GM21367 (cell line): ENCODE data around the gene OCRL.

Source experiments
- ATAC-seq: cut with Tn5 transposase; IDR thresholded peaks from one replicate; pipeline ENCODE4 v1.9.1; 2021; ENCODE audit not compliant: unreplicated experiment

The OCRL gene

DNA sequence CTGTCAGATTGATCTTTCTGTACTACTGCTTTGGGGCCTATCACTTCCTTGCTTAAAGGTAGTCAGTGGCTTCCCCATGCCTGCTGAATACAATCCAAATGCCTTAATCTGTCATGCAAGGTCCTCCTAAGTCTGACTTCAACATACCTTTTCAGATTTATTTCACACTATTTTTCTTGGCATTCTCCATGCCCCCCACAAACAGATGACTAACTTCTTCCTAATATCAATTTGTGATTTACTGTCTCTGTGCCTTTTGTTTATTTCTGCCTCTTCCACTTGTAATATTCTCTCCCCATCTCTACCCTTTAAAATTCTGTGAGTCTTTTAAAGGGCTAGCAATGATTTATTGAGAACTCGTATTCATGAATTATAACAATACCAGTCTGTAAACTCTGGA lies 41.8 kb downstream of the OCRL start:
- no peak for ATAC-seq

DNA sequence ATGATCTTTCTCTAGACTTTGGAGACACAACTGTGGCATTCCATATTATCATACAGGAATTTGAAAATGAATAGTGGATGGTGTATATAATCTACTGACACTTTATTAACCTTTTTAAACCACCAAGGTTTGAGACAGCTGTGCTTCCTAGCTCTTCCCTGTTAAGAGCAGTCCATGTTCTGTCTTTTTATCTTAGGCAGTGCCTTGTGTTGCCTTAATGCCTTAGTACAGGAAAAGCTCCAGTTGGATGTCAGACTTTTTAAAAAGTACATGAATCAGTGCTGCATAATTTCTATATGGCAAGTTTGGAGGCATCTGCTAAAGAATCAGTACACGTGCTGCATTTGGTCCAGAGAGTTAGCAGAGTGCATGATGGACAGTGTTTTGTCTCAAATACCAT lies 45.1 kb downstream of the OCRL start:
- no peak for ATAC-seq

DNA sequence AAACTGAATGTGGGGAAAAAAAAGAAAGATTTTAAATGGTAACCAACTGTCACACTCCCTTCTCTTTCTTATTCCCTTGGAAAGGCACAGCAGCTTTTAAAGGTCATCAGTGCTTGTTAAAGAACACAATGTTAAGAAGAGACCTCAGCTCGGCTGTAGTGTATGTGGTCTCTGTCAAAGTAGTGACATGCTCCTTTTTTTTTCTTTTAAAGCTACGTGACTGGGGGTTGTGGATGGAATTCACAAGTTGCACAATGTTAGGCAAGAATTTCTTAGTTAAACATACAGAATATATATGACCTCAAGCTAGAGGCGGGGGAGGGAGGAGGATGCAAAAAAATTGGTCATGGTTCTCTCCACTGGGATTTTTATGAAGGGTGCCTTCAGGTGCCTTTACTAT lies 45.6 kb downstream of the OCRL start:
- ATAC-seq: no peak

DNA sequence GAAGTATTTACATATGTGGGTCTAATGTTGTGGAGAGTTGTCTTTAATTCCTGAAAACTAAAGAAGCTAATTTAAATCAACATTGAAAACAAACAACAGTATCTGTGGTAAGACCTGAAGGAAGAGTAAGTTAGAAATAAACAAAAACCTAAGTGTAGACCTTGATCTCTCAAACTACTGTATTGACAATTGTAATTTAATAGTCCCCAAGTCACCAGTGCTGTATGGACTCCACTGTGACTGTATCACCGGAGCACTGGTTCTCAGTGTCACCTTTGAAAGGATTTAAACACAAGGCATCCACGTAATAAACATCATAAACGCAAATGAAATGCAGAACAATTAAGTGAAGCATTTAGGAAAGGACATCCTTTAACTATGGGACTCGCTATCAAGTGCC lies 46.4 kb downstream of the OCRL start:
- ATAC-seq: no peak

DNA sequence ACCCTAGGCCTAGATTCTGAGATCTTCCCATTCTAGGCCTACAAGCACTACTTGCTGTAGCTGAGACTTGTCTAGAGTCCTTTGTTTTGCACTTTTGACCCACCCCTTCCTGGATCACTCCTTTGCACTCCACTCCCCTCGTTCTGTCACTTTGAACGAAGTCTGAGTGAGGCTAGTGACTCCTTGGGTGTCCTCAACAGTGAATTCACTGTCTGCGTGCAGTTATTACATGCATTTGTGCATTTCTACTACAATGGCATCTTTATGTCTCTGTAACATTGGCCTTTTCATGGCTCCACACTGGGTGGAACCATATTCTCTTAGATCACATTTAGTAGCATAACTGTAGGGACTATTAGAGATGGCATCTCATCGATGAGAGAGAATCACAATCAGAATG lies 50.5 kb downstream of the OCRL start:
- no peak for ATAC-seq

DNA sequence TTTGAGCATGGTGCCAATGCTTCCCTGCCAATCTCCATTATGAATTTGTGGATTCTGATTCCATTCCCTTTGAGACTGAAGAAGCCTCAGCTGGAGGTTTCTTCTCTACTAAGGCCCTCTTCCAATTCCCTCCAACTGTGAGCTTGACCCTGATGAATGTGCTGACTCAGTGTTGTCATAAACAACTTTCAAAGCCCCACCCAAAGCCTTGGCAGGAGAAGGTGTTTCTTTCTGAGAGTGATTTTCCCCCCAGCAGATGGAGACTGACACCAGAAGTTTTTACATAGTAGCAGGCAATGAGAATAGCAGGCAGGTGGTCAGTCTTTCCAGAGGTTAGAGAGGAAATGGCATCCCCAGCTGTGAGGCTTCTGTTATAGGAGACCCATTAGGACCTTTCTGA lies 53.1 kb downstream of the OCRL start:
- ATAC-seq: no peak

DNA sequence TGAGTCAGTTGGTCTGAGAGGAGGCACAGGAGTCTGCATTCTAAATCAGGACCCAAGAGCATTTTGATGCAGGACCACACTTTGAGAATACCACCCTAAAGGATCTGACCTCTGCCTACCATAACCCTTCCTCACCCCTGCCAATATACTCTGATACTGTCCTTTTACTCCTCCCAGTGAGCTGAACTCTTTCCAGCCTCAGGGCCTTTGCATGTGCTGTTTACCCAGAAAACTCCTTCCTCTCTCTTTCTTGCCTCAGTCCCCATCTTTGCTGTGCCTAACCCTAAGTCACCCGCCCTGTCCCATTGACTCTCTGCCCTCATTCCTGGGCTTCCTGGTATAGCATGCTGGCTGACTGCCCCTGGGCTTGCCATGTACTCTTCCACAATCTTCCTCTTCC lies 54.7 kb downstream of the OCRL start:
- ATAC-seq: no peak

DNA sequence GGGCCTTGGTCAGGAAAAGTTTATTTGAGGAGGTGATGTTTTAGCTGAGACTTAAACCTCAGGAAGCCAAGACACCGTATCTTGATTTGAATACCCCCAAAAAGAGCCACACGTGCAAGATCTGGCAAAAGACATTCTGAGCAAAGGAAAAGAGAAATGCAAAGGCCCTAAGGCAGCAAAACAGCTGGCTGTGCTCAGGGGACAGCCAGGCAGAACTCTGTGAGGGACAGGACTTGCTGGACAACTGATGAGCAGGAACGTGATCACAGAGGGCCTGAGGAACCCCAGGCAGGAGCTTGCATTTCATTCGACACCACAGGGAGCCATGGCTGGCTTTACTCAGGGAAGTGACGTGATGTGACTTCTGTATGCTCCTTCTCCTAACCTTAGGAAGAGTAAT lies 56.0 kb downstream of the OCRL start:
- no peak for ATAC-seq

DNA sequence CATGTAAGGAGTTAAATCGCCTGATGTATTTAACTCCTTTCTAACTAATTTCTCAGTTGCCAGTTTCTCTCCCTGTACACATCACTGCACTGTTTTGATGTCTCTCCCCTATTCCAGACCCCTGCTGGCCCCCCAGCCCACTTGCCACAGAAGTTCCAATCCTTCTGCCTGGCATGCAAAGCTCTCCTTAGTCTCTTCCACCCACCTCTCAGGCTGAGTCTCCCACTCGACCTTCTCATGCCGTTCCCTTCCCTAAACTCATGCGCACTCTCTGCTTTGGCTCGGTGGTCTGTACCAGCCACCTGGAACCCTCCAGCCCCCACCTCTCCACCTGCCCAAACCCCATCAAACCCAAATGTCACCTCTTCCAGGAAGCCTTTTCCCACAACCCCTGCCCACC lies 57.8 kb downstream of the OCRL start:
- ATAC-seq: no peak

DNA sequence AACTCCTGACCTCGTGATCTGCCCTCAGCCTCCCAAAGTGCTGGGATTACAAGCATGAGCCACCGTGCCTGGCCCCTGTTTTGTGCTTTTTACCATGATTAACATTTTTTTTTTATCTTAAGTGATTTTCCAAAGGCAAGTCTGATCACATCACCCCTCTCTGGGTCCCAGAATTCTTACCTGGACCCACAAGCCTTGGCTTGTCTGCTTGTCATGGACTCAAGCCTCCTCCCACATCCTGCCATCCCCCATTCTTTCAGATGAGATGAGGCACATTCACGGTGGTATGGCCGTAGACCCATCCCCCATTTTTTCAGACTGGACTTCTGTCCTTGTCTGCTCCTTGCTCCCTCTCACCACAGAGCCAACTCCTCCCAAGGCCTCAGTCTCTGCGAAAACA lies 59.4 kb downstream of the OCRL start:
- ATAC-seq: no peak

DNA sequence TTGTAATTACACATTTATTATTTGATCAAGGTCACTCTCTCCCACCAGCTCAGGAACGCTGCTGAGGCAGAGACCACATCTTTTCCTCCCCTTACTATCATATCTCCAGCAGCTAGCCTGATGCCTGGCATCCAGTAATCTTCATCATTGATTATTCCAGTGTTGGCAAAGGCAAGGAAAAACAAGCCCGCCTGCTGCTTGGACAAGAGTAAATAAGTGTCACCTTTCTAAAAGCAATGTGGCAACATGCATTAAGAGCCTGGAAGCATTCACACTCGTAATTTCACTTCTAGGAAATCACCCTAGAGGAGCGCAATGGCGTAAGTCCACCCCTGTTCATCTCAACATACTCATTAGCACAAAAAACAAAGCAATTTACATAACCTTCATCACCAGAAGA lies 59.9 kb downstream of the OCRL start:
- no peak for ATAC-seq

DNA sequence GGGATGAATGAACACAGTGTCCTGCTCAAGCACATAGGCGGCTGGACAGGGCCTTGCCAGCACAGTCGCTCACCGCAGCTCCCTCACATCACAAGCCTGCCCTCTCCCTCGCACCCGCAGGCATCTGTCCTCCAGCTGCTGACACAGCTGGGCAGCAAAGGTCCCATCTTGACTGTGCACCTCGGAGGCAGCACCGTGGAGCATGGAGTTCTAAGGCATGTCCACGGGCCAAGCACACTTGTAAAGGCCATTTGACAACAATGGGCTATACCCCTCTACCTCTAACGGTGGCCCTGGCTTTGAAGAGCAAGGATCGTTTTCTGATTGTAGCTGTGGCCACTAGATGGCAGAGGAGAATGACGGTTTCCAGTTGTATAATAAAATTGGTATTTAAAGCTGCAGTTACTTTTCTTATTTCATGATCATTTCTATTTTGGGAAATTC lies 60.9 kb downstream of the OCRL start:
- ATAC-seq: no peak

DNA sequence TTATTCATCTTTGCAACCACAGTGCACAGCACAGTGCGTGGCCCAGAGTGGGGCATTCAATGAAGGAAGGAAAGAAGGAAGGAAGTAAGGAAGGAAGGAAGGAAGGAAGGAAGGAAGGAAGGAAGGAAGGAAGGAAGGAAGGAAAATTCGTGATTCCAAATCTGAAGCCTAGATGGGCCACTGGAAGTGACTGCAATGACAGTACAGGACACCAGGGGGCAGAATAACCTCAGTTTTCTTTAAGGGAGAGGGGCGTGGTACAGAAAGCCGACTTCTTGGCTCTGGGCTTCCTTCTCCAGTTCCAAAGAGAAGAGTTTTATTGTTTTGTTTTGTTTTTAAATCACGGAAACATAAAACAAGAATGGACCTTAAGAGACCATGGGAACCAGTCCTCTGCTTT lies 66.9 kb downstream of the OCRL start:
- no peak for ATAC-seq

DNA sequence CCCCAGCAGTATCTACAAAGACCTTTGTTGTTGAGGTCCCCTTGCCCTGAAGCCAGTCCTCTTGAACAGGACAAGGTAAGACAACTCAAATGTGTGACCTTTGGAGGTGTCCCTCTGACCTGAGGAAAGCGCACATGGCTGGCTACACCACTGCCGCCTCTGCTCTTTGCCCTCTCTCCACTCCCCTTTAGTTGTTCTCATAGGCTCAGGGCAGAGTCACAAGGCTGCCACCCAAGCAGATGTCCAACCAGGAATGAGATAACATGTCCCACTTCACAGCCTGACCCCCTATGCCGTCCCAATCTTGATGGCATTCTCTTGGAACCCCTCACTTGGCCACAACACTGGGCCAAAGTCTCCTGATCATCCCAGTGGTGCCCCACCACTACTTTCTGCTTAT lies 68.4 kb downstream of the OCRL start:
- ATAC-seq: no peak

DNA sequence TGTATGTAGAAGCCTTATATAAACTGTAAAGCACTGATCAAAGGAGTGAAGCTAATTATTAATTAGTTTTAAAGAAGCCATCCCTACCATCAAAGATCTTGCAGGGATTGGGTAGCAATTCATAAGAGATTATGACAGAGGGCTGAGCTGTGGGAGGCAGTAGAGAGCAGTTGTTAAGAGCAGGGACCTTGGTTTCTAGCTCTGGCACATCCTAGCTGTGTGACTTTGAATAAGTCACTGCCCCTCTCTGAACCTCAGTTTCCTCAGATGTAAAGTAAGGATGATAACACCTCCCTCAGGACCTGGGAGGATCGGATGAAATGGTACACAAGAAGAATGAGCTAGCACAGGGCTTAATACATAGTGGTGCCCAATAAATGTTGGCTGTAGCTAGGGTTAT lies 69.3 kb downstream of the OCRL start:
- ATAC-seq: no peak

DNA sequence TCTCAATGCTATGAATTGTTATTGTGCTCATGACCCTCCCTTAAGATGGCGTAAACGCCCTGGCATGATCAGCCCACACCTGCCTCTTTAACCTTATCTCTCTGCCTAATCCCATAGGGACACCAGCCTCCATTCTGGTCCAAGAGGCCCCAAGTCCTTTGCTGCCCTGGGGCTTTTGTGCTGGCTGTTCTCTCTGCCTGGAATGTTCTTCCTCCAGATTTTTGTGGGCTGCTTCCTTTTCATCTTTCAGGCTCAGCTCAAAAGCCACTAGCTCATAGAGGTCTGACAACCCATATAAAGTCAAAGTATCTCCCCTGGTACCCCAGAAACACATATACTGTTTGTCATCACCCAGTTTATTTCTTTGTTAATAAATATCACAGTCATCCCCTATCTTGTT lies 72.3 kb downstream of the OCRL start:
- ATAC-seq: no peak

DNA sequence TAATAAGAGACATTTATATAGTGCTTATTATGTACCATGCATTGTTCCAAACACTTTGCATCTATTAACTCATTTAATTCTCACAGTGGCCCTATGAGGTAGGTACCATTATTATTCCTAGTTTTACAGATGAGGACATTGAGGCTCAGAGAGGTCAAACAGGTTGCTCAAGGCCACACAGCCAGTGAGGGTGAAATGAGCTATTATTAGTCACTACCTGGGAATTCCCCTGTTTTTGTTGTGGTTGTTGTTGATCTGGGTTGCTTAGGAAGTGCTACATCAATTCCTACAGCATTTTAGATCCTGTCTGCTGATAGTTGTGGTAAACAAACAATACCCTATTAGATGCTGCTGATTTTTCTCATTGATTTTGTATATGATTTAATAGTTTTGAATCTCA lies 73.5 kb downstream of the OCRL start:
- ATAC-seq: no peak

DNA sequence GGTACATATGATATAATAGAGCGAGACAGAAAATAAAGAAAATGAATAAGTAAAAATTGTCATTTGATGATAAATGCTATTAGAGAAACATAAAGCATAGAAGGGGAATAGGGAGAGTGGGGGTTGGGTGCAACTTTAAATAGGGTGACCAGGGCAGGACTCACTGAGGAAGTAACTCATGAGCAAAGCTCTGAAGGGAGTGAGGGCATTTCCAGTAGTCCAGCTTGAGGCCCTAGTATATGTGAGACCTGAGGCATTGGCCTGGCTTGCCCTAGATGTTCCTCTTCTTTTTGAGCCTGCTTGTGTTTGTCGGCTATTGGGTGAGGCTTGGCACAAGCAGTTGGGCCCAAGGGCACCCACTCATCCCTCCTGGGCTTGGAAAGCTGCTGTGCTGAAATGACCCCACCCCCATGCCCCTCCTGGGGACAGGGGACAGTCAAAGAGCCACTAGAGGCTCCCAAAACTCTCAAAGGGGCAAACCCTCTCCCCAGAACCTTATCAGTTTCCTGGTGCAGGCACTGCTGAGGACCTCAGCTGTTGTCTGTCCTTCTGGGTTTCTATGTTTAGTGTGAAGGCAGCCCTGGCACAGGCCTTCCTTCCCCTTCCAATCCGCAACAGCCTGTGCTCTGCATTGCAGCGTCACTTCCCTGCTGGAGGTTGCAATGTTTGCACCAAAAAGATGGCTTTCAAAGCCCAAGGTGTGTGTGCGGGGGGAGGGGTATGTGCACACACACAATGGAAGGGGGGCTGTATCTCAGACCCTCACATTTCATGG lies 74.6 kb downstream of the OCRL start:
- ATAC-seq: no peak

DNA sequence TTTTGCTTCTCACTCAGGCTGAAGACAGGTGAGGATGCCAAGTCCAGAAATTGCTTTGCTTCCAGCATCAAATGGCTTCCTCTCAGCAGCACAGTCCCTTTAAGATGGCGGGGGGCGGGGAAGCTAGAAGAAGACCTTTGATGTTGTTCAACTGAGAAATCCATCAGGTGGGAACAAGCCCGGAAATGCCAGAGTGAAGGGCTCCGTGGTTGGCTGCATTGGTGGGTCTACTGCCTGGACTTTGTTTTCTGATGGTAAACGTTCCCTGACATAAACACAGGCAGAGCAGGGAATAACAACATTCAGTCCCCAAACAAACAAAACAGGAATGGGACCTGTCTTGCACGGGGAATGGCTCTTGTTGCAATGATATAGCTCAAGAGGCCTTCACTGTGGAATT lies 77.4 kb downstream of the OCRL start:
- no peak for ATAC-seq

DNA sequence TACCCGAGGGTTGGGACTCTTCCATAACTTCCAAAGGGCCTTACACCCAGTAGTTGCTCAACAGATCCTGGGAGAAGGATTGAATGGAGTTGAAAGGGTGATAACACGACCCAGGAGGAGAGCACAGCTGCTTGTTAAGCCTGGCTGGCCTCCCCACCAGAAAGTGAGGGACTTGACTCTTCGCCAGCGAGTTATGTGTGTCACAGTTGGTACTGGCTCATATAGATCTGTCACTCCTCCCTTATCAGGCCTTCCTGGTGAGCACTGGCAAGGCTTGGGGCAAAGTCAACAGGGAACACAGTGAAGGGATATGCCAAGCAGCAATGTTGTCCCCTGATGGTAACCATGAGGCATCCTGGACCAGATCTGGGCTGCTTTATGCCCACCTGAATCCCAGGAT lies 78.9 kb downstream of the OCRL start:
- no peak for ATAC-seq

DNA sequence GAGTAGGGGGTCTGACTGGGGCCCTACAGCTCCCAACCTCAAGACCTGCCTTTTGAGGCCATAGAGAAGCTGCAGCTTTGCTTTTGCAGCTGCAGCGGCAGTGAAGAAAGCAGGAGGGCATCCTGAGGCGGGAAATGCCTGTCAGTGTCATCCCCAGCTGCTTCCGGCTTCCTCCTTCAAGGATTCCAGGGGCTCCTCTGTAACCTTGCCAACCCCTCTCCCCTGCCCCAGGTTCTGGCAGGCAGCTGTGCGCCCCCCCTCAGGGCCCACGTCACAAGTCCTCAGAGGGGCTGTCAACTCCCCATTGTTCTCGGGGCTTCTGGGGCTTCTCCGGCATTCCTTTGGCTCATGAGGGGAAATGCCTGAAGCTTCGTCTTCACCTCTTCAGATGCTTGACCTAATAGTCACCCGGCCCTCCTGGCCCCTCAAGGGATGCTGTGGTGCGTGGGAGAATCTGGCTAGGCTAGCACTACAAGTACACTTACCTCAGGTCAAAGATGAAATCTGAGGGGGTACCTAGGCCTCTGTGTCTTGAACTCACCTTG lies 82.8 kb downstream of the OCRL start:
- no peak for ATAC-seq

DNA sequence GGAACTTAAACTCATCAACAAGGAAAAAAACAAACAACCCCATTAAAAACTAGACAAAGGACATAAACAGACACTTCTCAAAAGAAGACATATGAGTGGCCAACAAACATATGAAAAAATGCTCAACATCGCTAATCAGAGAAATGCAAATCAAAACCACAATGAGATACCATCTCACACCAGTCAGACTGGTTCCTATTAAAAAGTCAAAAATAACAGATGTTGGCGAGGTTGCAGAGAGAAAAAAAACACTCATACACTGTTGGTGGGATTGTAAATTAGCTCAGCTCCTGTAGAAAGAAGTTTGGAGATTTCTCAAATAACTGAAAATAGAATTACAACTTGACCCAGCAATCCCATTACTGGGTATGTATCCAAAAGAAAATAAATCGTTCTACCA lies 86.0 kb downstream of the OCRL start:
- ATAC-seq: no peak

DNA sequence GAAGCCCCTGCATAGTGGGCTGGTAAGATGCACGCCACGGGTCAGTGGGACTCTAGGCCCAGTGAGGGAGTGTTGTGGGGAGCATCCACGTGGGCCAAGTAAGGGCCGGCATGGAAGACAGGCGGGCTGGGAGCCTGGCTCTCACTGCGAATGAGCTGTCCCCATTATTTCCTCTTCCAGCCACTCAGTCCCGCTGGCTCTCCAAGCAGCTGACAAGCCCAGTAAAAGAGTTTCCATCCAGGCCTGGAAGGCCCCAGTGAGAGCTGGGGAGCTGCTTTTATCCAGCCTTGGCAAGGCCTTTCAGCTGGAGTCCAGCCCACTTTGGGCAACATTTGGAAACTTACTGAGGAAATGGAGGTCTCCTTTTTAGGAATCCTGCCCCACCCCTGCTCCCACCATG lies 89.8 kb downstream of the OCRL start:
- ATAC-seq: no peak
